Testis (tissue), 3 donors: ENCODE measurements around the gene RETNLB. TPM values are rescaled to one million over a fixed set of nuclear protein-coding genes. Genes with fewer than 3 reads are reported as not detected.

ENCODE experiments used
- DNase-seq: peaks from one replicate; pipeline ENCODE4 v3.0.0-alpha.2; 2019
- H3K27ac ChIP-seq, 2 donors: fragments of 200-600 bp; sonication (generic); one replicate each; pipeline ENCODE4 v1.5.1; 2019
- H3K27me3 ChIP-seq: fragments of 200-600 bp; sonication (generic); one replicate; pipeline ENCODE4 v1.5.1; 2019
- H3K36me3 ChIP-seq: fragments of 200-600 bp; sonication (generic); one replicate; pipeline ENCODE4 v1.5.1; 2017; ENCODE audit warnings: low read depth; ENCODE audit errors: missing control alignments
- H3K4me1 ChIP-seq: fragments of 200-600 bp; sonication (generic); one replicate; pipeline ENCODE4 v1.5.1; 2019
- H3K4me3 ChIP-seq, 2 donors: fragments of 200-600 bp; sonication (generic); one replicate each; pipeline ENCODE4 v1.5.1; 2017 to 2019
- H3K9me3 ChIP-seq: fragments of 200-600 bp; sonication (generic); one replicate; pipeline ENCODE4 v1.5.1; 2017
- POLR2A ChIP-seq: fragments of 450-650 bp; IDR thresholded peaks from one replicate; pipeline ENCODE4 v1.6.1; 2017; ENCODE audit warnings: antibody characterized with exemption, mild to moderate bottlenecking, moderate library complexity
- WGBS, 2 donors: methylation state at CpG; one replicate each; pipeline ENCODE4 v1.1.5; 2018; 5-methylcytosine and 5-hydroxymethylcytosine counted together
- intact Hi-C: fragments of 100-400 bp; cut with DNase I; formaldehyde crosslinking; loops from one replicate; pipeline ENCODE4 v1.15.1; 2023; ENCODE audit warnings: low total_unique reads
- polyA plus RNA-seq: library from polyadenylated mRNA; stranded (reverse); fragments of 350-450 nt; fragmentation: Illumina TruSeq; extraction: RNeasy Lipid Tissue Mini Kit (QIAGEN cat#74804); gene quantifications from one replicate; pipeline ENCODE4 v1.2.3, GENCODE V29; 2014; ENCODE audit warnings: low read depth, low replicate concordance; ENCODE audit not compliant: insufficient read depth
- total RNA-seq, 2 donors: library from RNA; depleted of rRNA; stranded (reverse); fragments of >200 nt; gene quantifications; one replicate each; pipeline ENCODE4 v1.2.3, GENCODE V29; 2016
- TF ChIP-seq, protein P1 (sequence below), 3 experiments: fragments of 450-650 bp in 2 of 3; fragments of 200-600 bp in 1 of 3; sonication (generic) in 1 of 3; IDR thresholded peaks; one replicate each; pipeline ENCODE4 v1.5.1; 2016 to 2019; ENCODE audit warnings: antibody characterized with exemption in 3 of 3, mild to moderate bottlenecking in 2 of 3, moderate library complexity in 1 of 3

RETNLB gene
- total and polyA plus RNA-seq, 3 donors from 2014 or later = not detected

DNA sequence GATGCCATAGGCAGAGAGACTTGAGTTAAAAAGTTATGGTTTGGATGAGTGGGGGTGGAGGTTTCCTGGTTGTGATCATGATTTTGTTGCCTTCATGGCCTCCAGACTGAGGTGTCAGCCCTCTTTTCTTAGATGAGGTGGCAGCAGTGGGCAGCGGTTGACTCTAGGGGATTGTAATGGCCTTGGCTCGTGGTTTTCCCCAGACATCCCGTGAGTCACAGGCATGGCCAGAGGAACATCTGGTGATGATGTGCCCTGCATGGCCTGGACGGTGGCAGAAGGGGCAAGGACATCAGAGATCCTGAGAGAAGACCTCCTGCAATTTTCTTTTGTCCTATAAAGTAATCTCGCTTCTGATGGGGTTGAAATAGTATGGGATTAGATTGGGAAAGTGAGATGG lies 12.4 kb downstream of the RETNLB start:
- 89 to 90% methylated on average over 5 of the region's 5 CpGs for WGBS, 2 donors
- Histone ChIP-seq H3K4me1 (no peaks in the 10 kb centered on the region), H3K27ac (no peak overlapping the region), H3K9me3 (no peaks in the 10 kb centered on the region), H3K36me3 (no peaks in the 10 kb centered on the region), H3K4me3 (no peak overlapping the region), H3K27me3 (no peaks in the 10 kb centered on the region)
- TF ChIP-seq POLR2A = no peak
- TF ChIP-seq, protein P1, sequence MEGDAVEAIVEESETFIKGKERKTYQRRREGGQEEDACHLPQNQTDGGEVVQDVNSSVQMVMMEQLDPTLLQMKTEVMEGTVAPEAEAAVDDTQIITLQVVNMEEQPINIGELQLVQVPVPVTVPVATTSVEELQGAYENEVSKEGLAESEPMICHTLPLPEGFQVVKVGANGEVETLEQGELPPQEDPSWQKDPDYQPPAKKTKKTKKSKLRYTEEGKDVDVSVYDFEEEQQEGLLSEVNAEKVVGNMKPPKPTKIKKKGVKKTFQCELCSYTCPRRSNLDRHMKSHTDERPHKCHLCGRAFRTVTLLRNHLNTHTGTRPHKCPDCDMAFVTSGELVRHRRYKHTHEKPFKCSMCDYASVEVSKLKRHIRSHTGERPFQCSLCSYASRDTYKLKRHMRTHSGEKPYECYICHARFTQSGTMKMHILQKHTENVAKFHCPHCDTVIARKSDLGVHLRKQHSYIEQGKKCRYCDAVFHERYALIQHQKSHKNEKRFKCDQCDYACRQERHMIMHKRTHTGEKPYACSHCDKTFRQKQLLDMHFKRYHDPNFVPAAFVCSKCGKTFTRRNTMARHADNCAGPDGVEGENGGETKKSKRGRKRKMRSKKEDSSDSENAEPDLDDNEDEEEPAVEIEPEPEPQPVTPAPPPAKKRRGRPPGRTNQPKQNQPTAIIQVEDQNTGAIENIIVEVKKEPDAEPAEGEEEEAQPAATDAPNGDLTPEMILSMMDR (IDR thresholded peaks at IDR 0.05) = no peak
- no peak for DNase-seq
- intact Hi-C loops = no loop called here

DNA sequence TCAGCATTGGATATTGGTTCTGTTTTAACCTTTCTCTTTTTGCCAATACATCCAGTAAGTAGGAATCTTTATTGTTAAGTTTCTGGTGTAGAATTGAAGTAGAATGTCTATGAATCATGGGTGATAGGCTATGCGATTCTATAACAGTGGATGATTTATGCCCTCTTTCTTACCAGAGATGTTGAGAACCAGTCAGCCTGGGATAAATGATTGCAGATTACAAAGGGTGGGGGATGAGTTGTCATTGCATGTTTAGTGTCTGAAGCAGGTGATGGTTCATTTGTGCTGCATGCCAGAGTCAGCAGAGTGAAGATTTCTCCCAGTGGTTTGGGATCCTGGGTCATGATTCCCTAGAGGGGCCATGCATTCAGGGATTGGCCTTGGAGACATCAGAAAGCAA lies 14.3 kb downstream of the RETNLB start:
- no peak for DNase-seq
- 62 to 75% methylated on average over 1 of the region's 1 CpG for WGBS, 2 donors
- no peaks in the 10 kb centered on the region for H3K27me3 ChIP-seq
- H3K36me3 ChIP-seq = no peaks in the 10 kb centered on the region
- no peaks in the 10 kb centered on the region for H3K4me1 ChIP-seq
- no peak overlapping the region for H3K27ac ChIP-seq
- intact Hi-C loops = no loop called here
- TF ChIP-seq POLR2A = no peak
- TF ChIP-seq, protein P1 (IDR thresholded peaks at IDR 0.05) = no peak
- no peaks in the 10 kb centered on the region for H3K9me3 ChIP-seq
- H3K4me3 ChIP-seq = no peak overlapping the region

DNA sequence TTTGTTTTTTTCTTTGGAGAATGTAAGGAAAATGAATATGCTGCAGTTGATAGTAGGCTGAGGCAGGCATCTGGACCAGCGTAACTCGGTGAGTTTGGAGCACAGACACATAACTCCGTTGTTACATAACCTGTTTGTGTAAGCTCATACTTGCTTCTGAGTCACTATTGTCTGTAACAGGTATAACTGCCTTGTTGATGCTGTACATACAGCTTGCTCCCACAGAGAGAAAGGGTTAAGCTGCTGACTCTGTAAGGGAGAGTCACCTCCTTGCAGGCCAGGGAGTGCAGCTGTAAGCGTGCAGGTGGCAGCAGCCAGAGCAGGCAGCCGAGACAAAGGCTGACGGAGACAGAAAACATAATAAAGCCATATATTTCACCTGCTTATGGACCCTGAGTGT lies 20.4 kb downstream of the RETNLB start:
- H3K4me1 ChIP-seq = no peaks in the 10 kb centered on the region
- H3K27ac ChIP-seq = no peak overlapping the region
- no peaks in the 10 kb centered on the region for H3K27me3 ChIP-seq
- no peak overlapping the region for H3K4me3 ChIP-seq
- no peaks in the 10 kb centered on the region for H3K9me3 ChIP-seq
- no peak for TF ChIP-seq POLR2A
- TF ChIP-seq, protein P1 (IDR thresholded peaks at IDR 0.05) = no peak
- H3K36me3 ChIP-seq = no peaks in the 10 kb centered on the region
- DNase-seq = no peak
- WGBS, 2 donors = 85 to 88% methylated on average over 6 of the region's 6 CpGs
- intact Hi-C loops = no loop called here

DNA sequence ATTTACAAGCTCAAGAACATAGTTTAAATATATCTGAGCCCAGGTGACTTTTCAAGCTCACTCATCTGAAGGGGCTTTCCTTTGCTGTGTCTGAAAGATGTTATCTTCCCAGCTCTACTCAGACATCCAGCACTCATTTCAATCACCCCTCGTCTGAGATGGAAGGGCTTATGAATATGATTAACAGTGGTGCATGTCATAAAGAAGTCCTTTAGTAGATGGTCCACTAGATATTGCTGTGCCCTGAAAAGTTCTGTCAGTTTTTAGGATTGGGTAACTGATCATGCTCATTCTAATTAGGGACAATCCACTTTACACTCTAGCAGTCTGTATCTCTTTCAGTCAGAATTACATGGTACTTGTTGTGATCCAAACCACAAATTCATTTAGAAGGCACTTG lies 28.3 kb downstream of the RETNLB start:
- Histone ChIP-seq H3K27ac (no peak overlapping the region), H3K27me3 (no peaks in the 10 kb centered on the region), H3K9me3 (no peaks in the 10 kb centered on the region), H3K4me3 (no peak overlapping the region), H3K36me3 (no peaks in the 10 kb centered on the region), H3K4me1 (no peaks in the 10 kb centered on the region)
- TF ChIP-seq, protein P1 (IDR thresholded peaks at IDR 0.05) = no peak
- TF ChIP-seq POLR2A = no peak
- DNase-seq = no peak
- intact Hi-C loops = no loop called here
- WGBS, 2 donors = 63 to 67% methylated on average over 1 of the region's 1 CpG

DNA sequence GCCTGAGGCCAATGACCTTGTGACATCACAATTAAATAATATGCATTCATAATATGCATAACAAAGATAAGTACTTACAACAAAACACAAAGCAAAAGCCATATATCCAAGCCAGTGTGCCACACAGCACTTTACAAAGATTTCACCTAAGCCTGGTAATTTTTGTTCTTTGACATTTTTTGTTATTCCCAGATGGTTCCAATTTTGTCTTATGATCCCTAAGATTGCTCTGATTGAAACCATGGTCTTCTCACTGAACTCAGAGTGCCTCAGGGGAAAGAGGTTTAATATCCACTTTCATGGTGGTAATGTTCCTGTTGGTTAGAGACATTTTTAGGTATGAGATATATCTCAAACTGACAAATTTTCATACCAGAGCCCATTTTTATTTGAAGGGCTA lies 29.1 kb downstream of the RETNLB start:
- Histone ChIP-seq H3K36me3 (no peaks in the 10 kb centered on the region), H3K27ac (no peak overlapping the region), H3K27me3 (no peaks in the 10 kb centered on the region), H3K4me3 (no peak overlapping the region), H3K9me3 (no peaks in the 10 kb centered on the region), H3K4me1 (no peaks in the 10 kb centered on the region)
- intact Hi-C loops = no loop called here
- no peak for TF ChIP-seq POLR2A
- TF ChIP-seq, protein P1 (IDR thresholded peaks at IDR 0.05) = no peak
- DNase-seq = no peak
